ENCODE measurements around the gene ZMIZ1.

The ZMIZ1 gene

DNA sequence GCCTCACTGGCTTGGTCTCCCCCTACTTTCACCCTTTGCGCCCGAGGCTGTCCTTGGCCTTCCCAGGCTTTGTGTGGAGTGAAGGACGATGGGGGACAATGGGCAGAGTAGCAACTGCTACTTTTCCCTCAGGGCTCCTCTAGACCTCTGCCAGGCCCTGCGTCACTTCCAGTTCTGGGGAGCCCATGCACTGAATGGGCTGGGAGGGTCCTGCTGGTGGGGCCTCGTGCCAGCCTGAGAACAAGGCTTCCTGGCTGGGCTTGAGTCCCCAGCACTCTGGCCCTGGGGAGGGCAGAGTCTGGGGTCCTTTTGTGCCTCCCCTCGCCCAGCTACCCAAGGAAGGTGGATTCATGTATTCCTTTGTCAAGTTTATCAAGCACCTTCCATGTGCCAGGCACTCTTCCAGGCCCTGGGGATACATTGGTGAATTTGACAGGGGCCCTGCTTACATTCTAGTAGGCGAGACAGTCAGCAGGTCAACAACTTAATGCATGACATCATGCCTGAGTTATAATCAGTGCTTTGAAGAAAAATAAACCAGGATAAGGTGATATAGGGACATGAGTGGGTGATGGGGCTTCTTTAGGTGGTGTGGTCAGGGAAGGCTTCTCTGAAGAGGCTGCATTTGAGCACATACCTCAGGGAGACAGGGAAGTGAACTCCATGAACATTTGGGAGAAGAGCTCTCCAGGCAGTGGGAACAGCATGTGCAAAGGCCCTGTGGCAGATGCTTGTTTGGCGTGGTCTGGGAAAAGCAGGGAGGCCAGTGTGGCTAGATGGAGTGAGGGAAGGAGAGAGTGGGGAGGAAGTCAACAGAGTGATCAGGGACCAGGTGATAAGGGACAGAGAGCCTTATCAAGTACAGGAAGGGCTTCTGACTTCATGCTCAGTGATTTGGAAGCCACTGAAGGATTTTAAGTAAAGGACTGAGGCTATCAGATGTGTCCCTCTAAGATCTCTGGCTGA, 14.1 kb downstream of the ZMIZ1 start:
- DNase-seq (ENCODE audit: low spot score): no peak

DNA sequence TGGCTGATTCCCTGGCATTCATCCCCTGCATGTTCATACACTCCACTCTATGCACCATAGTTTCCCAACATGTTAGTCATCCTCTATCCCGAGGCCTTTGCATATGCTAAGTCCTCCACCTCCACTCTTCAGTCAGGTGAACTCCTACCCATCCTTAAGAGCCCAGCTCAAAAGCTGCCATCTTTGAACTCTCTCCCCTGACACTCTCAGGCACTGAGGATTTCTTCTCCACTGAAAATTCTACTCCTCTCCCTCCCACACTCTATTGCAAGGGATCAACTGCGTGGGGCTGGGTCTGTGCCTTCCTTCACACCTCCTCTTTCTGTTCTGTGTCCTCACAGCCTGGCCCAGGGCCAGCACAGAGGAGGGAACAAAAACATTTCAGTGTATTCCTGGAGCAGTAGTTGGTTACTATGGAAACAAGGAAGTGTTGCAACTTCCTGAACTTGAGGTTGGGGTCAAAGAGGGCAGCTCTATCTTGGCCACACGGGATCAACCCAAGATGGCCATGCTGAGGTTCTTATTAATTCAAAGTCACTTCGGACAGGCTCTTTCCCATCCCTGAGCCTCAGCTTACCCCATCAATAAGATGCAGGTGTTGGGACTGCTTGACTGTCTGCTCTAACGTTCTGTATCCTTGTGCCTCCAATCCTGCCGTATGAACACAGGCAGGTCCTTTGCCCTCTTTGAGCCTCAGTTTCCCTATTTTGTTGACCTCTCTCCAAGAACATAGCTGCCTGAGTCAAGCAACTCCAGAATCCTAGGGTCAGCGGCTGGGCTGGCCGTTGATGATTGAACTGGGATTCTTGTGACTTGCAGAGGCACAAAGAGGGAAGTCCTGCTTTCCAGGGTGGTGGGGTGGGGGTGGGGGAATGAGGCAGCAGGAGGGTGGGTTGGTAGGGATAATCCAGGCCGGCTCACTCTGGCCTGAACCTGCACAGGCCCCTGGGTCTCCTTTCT, 15.5 kb downstream of the ZMIZ1 start:
- DNase-seq (ENCODE audit: low spot score): peak; percentile 70

DNA sequence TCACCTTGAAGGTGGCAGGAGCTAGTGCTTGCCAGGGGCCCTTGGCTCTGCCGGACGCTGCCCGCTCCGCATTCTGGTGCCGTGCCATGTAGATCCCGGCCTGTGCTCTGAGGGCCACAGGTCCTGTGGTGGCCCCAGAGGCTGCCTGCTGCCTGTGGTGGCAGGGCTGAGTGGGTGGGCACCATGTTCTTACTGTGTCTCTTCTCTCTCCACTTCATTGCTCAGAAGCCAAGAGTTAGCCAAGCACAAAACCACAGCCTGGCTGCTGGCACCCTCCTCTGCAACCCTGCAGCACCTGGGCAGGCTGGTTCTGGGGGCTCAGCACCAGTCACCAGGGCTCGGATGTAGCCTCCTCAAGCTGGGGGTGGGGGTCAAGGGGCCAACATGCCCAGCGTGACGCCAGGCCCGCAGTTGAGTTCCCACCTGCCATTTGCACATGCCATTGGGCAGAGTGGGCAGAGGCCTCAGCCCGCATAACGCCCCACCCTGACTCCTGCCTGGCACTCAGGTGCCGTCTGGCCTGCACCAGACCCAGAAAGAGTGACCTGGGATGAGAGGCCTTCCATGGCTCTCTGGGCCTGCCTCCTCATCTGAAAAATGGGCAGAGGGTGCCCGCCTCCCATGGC, 16.3 kb downstream of the ZMIZ1 start:
- no peak for DNase-seq (ENCODE audit: low spot score)

DNA sequence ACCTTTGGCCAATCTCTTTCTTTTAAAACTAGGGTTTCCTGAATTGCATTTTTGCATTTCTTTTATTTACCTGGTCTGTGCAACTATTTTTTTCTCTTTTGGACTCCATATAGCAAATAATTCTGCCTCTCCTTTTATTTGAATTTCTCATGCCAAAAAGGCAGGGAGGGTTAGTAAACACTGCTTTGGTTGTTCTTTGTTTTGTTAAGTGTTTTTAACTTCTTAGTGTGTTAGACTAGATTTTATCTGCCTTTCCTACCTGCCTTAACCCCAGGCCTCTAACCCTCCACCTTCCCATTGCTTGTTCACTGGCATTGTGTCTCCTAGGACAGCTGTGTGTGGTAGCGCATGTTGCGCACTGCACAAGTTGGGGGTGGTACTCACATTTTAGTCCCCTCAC, 18.1 kb downstream of the ZMIZ1 start:
- no peak for DNase-seq (ENCODE audit: low spot score)

DNA sequence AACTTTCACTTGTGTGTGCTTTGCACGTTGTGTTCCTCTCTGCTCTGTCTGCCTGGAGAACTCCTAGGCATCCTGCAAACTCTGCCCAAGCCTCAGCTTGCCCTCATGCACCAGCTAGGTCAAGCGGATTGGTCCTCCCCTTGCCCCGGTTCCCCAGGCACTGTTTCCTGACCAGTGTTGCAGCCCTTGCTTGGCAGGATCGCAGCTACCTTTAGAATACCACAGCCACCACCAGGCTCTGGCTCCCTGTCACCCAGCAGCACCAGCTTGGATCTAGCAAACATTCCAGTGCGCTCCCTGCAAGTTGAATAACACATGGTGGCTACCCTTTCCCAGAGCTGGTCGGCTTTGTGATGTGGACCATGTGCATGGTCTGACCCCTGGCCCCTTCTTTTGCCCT, 19.0 kb downstream of the ZMIZ1 start:
- DNase-seq (ENCODE audit: low spot score): no peak

DNA sequence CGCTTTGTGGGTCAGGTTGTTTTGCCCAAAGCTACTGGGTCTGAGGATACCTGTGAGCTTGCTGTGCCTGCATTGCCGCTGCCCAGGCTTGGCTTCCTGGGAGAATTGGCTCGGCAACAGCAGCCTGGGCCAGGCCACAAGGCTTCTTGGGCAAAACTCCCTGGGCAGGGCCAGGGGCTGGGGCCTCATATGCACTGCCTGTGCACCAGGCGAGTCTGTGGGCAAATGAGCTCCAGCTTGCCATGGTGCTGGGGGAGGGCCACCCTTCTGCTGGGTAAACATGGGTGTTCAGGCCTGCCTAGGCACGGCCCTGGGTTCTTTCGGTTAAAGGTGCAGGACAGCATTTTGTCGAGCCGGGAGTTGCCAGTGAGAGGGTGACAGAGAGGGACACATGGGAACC, 19.4 kb downstream of the ZMIZ1 start:
- DNase-seq (ENCODE audit: low spot score): no peak

DNA sequence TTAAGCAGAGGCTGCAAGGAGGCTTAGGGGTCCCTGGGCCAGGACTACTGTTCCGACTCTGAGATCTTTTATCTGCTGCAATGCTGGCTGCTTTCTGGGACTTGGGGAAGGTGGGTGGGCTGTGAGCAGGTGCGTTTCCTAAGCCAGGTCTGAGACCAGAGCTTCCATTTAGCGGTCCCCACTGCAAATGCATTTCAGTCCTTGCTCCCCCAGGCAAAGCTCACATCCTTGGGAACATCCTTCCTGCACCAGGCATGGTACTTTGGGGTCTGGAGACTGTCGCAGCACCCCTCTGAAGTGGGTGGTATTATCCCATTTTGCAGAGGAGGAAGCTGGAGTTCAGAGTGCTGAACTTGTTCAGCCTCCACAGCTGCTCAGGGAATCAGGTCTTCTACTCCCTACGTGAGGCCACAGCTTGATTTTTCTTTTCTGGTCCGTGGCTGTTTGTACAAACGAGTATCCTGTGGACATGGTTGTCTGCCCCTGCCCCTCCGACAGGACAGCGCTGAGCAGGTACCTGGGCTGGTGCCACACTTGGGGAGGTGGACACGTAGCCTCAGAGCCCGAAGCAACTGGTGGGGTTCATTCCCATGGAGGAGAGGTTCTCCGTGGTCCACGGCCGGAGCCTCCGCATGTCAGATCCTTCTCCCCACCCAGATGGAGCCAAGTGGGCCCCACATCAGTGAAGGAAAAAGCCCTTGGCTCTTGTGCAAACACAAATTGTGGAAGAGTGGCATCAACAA, 20.0 kb downstream of the ZMIZ1 start:
- no peak for DNase-seq (ENCODE audit: low spot score)

DNA sequence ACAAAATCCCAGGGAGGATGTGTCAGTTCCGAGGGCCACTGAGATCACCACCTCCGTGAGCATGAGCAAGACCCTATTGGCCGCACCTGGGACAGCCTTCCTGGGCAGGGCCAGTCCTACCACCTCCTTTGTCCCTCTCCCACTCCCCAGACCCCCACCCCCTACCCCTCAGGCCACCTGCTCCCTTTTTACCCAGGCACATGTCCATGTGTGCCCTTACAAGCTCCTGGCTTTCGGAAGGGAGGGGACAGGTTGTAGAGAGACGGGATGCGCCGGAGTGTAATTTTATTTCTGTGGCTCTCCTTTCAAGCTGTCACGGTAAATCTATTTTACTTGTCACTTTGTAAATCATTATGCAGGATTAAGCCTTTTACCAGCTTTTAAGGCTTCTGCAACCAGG, 20.9 kb downstream of the ZMIZ1 start:
- DNase-seq (ENCODE audit: low spot score): no peak

DNA sequence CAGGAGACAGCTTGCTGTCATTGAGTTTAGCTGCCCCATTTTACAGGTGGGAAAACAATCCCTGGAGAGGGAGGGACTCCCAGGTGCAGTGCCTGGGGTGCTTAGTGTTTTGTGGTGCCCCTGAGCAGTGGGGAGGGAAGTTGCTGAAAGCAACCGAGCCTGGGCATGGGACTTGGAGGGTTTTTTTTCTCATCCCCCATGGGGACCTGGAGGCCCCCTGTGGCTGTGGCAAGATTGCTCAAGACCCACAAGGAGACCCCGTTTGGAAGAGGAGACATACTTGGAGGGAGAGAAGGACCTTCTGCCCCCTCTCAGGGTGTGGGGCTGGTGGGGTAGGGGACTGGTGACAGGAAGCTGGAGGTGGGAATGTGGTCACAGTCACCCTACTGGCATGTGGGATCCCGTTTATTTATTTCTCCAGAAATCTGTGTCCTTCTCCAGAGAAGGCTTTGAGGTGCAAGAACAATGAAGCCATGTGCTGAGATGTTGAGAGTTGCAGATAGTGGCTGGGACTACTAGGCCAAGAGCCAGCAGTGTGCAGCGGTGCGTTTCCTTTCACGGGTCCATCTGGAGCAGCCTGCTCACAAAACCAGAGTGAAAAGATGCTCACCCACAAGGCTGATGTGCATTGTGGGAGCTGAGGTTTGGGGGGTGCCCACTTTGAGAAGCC, 21.5 kb downstream of the ZMIZ1 start:
- DNase-seq (ENCODE audit: low spot score): peak; percentile 37

DNA sequence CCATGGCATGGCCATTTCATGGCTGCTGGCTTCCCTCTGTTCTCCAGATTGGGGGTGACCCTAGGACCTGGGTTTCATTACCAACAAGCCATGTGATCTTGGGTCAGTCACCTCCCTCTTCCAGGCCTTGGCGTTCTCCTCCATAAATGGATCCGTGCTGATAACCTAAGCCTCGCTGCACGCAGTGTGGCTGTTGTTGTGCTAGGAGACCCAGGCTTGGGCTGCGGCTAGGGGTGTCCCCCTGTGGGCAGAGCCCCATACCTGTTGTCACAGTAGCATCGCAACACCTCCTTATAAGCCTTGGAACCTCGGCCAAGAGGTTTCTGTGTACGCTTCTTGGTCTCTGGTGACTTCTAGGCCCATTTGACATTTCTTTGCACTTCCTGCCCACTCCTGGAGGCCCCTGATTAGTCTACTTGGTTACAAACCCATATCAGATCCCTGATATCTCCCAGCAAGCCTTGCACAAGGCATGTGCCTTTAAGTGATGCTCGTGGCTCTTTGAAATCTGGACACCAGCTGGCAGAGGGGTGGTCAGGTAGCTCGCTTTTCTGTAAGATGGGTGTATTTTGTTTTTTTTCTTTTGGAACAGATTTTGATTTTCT, 23.6 kb downstream of the ZMIZ1 start:
- no peak for DNase-seq (ENCODE audit: low spot score)

DNA sequence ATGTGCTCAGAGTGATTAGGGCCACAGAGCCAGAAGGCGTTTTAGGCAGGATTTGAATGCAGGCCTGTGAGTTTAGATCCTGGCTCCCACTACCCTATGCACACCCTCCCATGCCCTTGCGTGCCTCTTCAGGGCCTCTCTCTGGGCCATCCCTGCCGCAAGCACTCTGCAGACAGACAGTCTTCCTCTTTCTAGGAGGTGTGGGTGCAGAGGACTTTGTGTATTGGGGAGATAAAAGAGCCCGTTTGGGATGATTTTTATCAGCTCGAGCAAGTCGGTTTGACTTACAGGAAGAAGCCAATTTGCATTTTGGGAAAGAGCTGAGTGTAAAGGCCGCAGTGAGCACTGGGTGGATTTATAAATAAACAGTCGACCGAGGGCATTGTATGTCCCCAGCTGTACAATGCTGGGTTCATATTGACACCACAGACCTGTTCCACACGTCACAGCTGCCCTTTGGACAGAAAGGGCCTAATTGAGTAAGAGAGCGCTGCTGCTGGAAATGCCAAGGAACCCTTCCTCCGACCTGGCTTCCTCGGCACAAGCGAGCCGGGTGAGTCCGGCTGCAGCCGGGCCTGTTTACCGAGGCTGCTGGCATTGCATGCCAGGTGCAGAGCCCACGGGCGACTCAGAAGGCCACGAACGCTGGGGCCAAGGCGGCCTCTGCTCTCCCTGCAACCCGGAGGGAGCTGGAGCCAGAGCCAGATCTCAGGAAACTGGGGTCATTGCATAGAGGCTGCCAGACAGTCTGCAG, 25.1 kb downstream of the ZMIZ1 start:
- DNase-seq (ENCODE audit: low spot score): no peak

DNA sequence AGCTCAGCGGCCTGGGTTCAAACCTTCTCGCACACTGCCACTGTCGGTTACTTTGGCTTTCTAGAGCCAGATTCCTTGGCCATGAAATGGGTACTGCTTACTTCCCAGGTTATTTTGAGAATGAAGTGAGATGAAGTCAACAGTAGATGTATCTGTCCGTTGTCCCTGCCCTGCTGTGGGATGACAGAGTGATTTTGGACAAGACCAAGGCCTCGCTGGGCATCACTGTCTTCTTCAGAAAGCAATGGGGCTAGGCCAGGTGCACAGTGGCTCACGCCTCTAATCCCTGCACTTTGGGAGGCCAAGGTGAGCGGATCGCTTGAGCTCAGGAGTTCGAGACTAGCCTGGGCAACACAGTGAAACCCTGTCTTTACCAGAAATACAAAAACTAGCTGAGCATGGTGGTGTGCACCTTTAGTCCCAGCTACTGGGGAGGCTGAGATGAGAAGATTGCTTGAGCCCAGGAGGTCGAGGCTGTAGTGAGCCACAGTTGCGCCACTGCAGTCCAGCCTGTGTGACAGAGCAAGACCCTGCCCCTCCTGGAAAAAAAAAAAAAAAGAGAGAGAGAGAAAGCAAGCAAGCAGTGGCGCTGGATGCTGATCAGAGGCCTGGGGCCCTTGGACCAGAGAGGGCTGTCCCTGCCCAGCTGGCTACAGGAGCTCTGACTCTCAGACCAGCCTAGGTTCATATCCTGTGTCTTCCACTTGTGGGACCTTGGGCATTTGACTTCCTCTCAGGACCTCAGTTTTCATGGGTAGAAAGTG, 25.8 kb downstream of the ZMIZ1 start:
- no peak for DNase-seq (ENCODE audit: low spot score)

DNA sequence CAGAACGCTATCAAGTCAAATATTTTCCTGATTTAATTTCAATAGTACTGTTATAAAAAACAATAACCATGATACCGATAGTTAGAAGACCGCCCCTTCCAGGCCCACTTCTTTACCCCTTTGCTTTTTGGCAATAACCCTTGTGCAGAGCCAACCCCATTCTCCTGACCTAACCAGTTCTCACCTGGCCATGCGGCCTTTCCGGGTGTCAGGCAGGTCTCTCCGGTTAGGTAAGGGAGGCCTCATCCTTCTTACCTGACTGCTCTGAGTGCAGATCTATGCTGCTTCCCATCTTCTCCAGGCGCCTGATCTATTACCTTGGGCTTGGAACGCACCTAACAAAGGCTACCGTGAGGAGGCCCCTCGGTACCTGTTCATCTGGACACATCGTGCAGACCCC, 26.6 kb downstream of the ZMIZ1 start:
- DNase-seq (ENCODE audit: low spot score): no peak

DNA sequence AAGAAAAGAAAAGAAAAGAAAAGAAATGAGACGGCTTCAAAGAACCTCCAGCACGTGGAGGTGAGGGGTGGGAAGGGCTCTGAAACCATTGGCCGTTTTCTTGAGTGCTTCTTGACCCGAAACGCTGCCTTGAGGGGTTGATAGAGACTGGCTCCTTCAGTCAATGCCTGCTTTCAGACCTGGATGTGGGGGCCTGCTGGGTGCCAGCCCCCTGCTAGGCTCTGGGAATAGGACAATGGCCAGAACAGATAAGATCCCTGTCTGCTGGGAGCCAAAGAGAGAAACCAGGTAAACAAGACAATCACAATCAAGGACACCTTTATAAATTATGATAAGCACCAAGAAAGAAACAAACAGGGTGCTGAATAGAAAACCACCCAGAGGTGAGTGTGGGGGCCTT, 27.7 kb downstream of the ZMIZ1 start:
- no peak for DNase-seq (ENCODE audit: low spot score)

DNA sequence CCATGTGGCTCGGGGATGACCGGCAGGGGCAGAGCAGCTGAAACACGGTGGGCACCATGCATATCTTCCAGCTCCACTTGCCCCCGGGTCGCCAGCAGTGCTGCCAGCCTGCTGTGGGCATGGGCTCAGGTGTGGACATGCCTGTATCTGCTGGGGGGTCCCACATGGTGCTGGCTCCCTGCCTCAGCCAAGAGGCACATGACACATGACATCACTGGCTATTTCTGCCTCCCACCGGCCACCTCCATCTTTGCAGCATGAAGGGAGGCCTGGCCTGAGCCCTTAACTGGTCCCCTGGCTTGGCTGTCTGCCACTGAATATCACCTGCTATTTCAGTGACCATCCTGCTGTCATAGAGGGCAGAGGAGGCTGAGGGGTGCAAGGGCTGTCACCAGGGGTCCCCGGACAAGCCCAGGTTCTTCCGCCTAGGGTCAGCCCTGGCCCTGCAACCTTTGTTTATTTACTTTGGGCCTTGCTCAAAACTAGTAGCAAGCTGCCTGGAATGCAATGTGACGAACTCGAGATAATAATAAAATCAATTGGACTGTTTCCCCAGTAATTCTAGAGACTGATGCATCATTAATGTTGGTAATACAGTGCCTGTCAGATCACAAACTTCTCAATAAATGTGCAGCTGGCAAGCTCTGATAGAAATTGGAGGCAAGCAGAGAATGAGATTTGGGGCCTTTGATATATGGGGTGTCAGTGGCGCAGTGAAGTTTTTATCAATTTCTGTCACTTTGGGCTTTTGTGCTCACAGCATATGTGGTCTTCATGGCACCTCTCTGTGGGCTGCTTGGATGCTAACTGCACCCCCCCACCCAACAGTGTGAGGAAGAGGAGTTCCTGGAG, 28.5 kb downstream of the ZMIZ1 start:
- DNase-seq (ENCODE audit: low spot score): no peak

DNA sequence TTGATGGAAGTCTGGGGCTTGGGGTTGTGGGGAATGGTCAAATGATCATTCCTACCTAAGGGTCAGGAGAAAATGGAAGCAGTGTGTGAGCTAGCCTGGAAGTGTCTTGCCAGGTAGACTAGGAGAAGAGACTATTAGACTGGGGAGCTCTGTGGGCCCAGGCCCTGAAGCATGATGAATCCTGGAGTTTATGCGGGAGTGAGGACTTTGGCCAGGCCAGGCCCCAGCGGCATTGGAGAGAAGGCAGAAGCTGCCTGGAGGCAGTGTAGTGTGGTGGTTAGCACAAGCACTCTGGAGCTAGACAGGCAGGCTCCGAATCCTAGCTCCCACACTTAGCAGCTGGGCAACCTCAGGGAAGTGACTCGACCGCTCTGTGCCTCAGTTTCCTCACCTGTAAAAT, 29.3 kb downstream of the ZMIZ1 start:
- no peak for DNase-seq (ENCODE audit: low spot score)

DNA sequence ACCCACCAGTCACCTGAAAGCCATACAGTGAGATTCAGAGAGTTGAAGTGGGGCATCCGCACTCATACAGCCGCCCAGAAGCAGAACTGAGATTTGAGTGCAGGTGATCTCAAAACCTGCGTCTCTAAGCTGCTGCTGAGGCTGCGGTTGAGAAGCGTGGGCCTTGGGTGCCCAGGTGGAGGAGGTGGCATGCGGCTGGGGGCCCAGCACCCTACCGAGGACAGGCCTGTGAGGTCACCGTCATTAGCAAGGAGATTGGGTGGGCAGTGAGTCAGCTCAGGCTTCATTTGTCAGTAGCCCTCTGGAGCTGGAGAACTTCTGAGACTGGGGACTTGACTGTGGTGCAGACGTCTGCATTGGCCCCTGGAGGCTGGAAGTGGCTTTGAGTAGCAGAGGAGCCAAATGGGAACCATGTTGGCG, 29.8 kb downstream of the ZMIZ1 start:
- no peak for DNase-seq (ENCODE audit: low spot score)

DNA sequence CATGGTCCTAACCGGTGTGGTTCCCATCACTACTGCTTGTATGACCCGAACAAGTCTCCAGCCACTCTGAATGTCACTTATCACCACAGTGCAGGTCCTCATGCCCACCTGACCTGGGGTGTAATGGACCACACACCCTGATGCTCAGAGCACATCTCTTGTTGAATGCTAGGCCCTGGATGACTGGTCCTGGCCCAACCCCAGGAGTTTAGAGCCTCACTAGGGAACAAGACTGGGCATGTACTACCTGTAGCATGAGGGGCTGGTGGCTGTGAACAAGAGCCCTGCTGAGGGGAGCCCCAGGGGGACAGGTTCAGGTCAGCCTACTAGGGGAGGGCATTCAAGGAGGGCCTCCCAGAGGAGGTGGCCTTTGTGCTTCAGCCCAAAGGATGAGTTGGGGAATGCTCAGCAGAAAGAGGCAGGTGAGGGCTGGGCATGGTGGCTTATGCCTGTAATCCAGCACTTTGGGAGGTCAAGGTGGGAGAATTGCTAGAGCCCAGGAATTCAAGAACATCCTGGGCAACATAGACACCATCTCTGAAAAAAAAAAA, 31.2 kb downstream of the ZMIZ1 start:
- DNase-seq (ENCODE audit: low spot score): no peak
